Calu3 (cell line): ENCODE data around the gene IL17REL. TPM values are rescaled to one million over a fixed set of nuclear protein-coding genes. Genes with fewer than 3 reads are reported as not detected.

Experiments used
- BruUV-seq: library from RNA; stranded (reverse); fragments of 400-500 nt; replicated peaks from 2 replicates; lab custom pipeline; 2021; lab: Mats Ljungman, UMichigan
- CTCF ChIA-PET: fragments of 300-600 bp; sonication (Branson Sonifier 250); formaldehyde crosslinking; loops from one replicate; lab custom pipeline; 2022; ENCODE audit warnings: antibody characterized with exemption; lab: Charles Lee
- DNase-seq: peaks from one replicate; pipeline ENCODE4 v3.0.0; 2022
- H3K27ac Mint-ChIP-seq: one replicate; pipeline ENCODE4 v1.8.0; 2022; ENCODE audit warnings: mixed read lengths; ENCODE audit not compliant: unreplicated experiment
- H3K27me3 Mint-ChIP-seq: one replicate; pipeline ENCODE4 v1.8.0; 2022; ENCODE audit warnings: mixed read lengths; ENCODE audit not compliant: unreplicated experiment
- H3K36me3 Mint-ChIP-seq: one replicate; pipeline ENCODE4 v1.8.0; 2022; ENCODE audit warnings: mild to moderate bottlenecking, moderate library complexity, mixed read lengths; ENCODE audit not compliant: insufficient read depth, unreplicated experiment
- H3K4me1 Mint-ChIP-seq: one replicate; pipeline ENCODE4 v1.8.0; 2022; ENCODE audit warnings: mild to moderate bottlenecking, low read depth, mixed read lengths; ENCODE audit not compliant: unreplicated experiment
- H3K4me3 Mint-ChIP-seq: one replicate; pipeline ENCODE4 v1.8.0; 2022; ENCODE audit warnings: mild to moderate bottlenecking, low read depth, moderate library complexity, mixed read lengths; ENCODE audit not compliant: unreplicated experiment
- H3K9me3 Mint-ChIP-seq: one replicate; pipeline ENCODE4 v1.8.0; 2022; ENCODE audit warnings: low read depth, mixed read lengths; ENCODE audit not compliant: unreplicated experiment
- intact Hi-C: fragments of 100-400 bp; cut with micrococcal nuclease; formaldehyde crosslinking; loops from one replicate; pipeline ENCODE4 v1.10.0; 2022; ENCODE audit not compliant: unreplicated experiment
- total RNA-seq: library from RNA; stranded (reverse); gene quantifications from 2 replicates; pipeline ENCODE4 v1.2.3, GENCODE V29; 2022
- TF ChIP-seq, protein P1 (sequence below): fragments of 200-600 bp; IDR thresholded peaks from one replicate; pipeline ENCODE4 v1.8.0; 2022; ENCODE audit warnings: antibody characterized with exemption; ENCODE audit not compliant: unreplicated experiment

The IL17REL gene
- total RNA-seq, 1 experiment from 2014 or later, result not detected

- CTCF ChIA-PET, result no interaction called here
- Mint-ChIP-seq H3K27me3 (peaks cover 65% of the 10 kb centered on the region), H3K9me3 (peaks cover 9% of the 10 kb centered on the region), H3K36me3 (peaks cover 5% of the 10 kb centered on the region), H3K27ac (no peak overlapping the region), H3K4me3 (no peak overlapping the region), H3K4me1 (no peaks in the 10 kb centered on the region)
- TF ChIP-seq, protein P1, sequence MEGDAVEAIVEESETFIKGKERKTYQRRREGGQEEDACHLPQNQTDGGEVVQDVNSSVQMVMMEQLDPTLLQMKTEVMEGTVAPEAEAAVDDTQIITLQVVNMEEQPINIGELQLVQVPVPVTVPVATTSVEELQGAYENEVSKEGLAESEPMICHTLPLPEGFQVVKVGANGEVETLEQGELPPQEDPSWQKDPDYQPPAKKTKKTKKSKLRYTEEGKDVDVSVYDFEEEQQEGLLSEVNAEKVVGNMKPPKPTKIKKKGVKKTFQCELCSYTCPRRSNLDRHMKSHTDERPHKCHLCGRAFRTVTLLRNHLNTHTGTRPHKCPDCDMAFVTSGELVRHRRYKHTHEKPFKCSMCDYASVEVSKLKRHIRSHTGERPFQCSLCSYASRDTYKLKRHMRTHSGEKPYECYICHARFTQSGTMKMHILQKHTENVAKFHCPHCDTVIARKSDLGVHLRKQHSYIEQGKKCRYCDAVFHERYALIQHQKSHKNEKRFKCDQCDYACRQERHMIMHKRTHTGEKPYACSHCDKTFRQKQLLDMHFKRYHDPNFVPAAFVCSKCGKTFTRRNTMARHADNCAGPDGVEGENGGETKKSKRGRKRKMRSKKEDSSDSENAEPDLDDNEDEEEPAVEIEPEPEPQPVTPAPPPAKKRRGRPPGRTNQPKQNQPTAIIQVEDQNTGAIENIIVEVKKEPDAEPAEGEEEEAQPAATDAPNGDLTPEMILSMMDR, result no peak
- intact Hi-C loops, result no loop called here
- DNase-seq, result no peak
- BruUV-seq, result no TSS peak
Measured at GRCh38 chr22:50041361-50042065, 28.9 kb upstream of the IL17REL start.

GRCh38 chr22:50040717-50041116 is 28.2 kb upstream of the IL17REL start:
- no TSS peak for BruUV-seq
- no peak overlapping the region for H3K27ac Mint-ChIP-seq
- H3K4me3 Mint-ChIP-seq, result no peak overlapping the region
- H3K4me1 Mint-ChIP-seq, result no peaks in the 10 kb centered on the region
- TF ChIP-seq, protein P1, result no peak
- intact Hi-C loops, result no loop called here
- H3K27me3 Mint-ChIP-seq, result peaks cover 68% of the 10 kb centered on the region
- H3K36me3 Mint-ChIP-seq, result peaks cover 5% of the 10 kb centered on the region
- peaks cover 9% of the 10 kb centered on the region for H3K9me3 Mint-ChIP-seq
- DNase-seq, result no peak
- CTCF ChIA-PET, result no interaction called here

GRCh38 chr22:50039669-50040443 is 27.3 kb upstream of the IL17REL start:
- H3K36me3 Mint-ChIP-seq, result peaks cover 5% of the 10 kb centered on the region
- peaks cover 9% of the 10 kb centered on the region for H3K9me3 Mint-ChIP-seq
- H3K4me1 Mint-ChIP-seq, result no peaks in the 10 kb centered on the region
- H3K4me3 Mint-ChIP-seq, result no peak overlapping the region
- peaks cover 65% of the 10 kb centered on the region for H3K27me3 Mint-ChIP-seq
- no TSS peak for BruUV-seq
- TF ChIP-seq, protein P1, result no peak
- DNase-seq, result no peak
- intact Hi-C loops, result no loop called here
- CTCF ChIA-PET, result no interaction called here
- no peak overlapping the region for H3K27ac Mint-ChIP-seq

DNA sequence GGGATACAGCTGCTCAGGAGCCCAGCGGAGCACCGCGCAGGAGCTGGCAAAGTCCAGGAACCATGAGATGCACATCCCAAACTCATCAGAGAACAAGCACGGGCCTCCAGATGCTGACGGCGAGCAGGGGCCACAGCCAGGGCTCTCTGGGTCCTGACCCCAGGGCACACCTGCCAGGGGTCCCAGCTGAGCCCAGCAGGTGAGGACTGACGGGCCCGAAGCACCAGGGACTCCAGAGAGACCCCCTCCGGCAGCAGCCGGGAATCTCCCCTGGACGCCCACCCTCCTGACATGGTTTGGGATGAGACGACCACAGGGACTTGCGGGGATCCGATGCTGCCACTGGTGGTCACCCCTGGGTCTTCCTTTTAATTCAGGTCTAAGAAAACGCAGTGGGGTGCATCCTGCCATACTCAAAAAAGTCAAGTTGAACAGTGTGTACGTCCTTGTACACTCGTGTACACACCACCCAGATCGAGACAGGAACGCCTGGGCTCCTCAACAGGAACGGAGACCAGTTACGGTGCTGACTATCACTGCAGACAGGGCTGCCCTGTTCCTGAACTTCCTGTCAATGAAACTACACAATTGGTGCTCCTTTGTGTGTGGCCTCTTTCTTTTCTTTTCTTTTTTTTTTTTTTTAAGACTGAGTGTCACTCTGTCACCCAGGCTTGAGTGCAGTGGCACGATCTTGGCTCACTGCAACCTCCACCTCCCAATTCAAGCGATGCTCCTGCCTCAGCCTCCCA is 23.6 kb upstream of the IL17REL start:
- Mint-ChIP-seq H3K4me3 (no peak overlapping the region), H3K9me3 (peaks cover 2% of the 10 kb centered on the region), H3K36me3 (peaks cover under 1% of the 10 kb centered on the region), H3K4me1 (no peaks in the 10 kb centered on the region), H3K27ac (no peak overlapping the region), H3K27me3 (peaks cover 60% of the 10 kb centered on the region)
- DNase-seq, result no peak
- intact Hi-C loops, result no loop called here
- CTCF ChIA-PET, result no interaction called here
- BruUV-seq, result no TSS peak
- TF ChIP-seq, protein P1, result no peak
